AG04449 (cell line): ENCODE data around the gene PKN1.

ENCODE experiments used
- CTCF ChIA-PET: fragments of 350-600 bp; formaldehyde crosslinking; extraction: SDS; loops from one replicate; lab custom pipeline; 2021; ENCODE audit warnings: antibody characterized with exemption; lab: Yijun Ruan, JAX
- POLR2A ChIA-PET: fragments of 400-600, 350-600 bp; formaldehyde crosslinking; extraction: SDS; loops from one replicate; lab custom pipeline; 2020; ENCODE audit warnings: antibody characterized with exemption, inconsistent platforms; lab: Yijun Ruan, JAX
- DNase-seq: peaks from one replicate; pipeline ENCODE4 v3.0.0-alpha.2; 2010; ENCODE audit warnings: low read depth, low spot score
- H3K4me3 ChIP-seq: 2 replicates; pipeline ENCODE4 v1.5.1; 2011; ENCODE audit warnings: low read depth, mild to moderate bottlenecking, control low read depth, low read length
- TF ChIP-seq, protein P1 (sequence below): IDR thresholded peaks from one replicate; pipeline ENCODE4 v1.5.1; 2011; ENCODE audit warnings: mild to moderate bottlenecking, moderate library complexity, low read length, control low read depth, inconsistent platforms; ENCODE audit not compliant: insufficient read depth; ENCODE audit errors: missing control alignments

Gene PKN1

GRCh38 chr19:14433554-14434501 lies 722 bp downstream of the PKN1 start:
- DNase-seq = no peak
- ChIA-PET POLR2A (no interaction called here), CTCF (interaction anchor here (0.6 to 1.0 kb wide), 2 partner anchors 297 to 553 kb away, joined by 3 read pairs; partner anchors contain the start of gene ASF1B)
- H3K4me3 ChIP-seq = peak overlapping the region; percentile 70
- TF ChIP-seq, protein P1, sequence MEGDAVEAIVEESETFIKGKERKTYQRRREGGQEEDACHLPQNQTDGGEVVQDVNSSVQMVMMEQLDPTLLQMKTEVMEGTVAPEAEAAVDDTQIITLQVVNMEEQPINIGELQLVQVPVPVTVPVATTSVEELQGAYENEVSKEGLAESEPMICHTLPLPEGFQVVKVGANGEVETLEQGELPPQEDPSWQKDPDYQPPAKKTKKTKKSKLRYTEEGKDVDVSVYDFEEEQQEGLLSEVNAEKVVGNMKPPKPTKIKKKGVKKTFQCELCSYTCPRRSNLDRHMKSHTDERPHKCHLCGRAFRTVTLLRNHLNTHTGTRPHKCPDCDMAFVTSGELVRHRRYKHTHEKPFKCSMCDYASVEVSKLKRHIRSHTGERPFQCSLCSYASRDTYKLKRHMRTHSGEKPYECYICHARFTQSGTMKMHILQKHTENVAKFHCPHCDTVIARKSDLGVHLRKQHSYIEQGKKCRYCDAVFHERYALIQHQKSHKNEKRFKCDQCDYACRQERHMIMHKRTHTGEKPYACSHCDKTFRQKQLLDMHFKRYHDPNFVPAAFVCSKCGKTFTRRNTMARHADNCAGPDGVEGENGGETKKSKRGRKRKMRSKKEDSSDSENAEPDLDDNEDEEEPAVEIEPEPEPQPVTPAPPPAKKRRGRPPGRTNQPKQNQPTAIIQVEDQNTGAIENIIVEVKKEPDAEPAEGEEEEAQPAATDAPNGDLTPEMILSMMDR = no peak

- peak overlapping the region; percentile 70 for H3K4me3 ChIP-seq
- DNase-seq = no peak
- POLR2A ChIA-PET = no interaction called here
- TF ChIP-seq, protein P1 = no peak
- CTCF ChIA-PET = interaction anchor here (0.6 to 1.4 kb wide), 4 partner anchors 15 to 298 kb away, joined by 3 read pairs; partner anchors contain the start of gene ASF1B
These were observed 1.6 kb downstream of the PKN1 start for GRCh38 chr19:14434543-14435319.

GRCh38 chr19:14435320-14436050 lies 2.4 kb downstream of the PKN1 start:
- ChIA-PET POLR2A (no interaction called here), CTCF (interaction anchor here (0.8 to 1.4 kb wide), 4 partner anchors 16 to 299 kb away, joined by 3 to 4 read pairs (median 3); partner anchors contain the start of gene ASF1B)
- no peak for DNase-seq
- TF ChIP-seq, protein P1 = no peak
- H3K4me3 ChIP-seq = peak overlapping the region; percentile 70

DNA sequence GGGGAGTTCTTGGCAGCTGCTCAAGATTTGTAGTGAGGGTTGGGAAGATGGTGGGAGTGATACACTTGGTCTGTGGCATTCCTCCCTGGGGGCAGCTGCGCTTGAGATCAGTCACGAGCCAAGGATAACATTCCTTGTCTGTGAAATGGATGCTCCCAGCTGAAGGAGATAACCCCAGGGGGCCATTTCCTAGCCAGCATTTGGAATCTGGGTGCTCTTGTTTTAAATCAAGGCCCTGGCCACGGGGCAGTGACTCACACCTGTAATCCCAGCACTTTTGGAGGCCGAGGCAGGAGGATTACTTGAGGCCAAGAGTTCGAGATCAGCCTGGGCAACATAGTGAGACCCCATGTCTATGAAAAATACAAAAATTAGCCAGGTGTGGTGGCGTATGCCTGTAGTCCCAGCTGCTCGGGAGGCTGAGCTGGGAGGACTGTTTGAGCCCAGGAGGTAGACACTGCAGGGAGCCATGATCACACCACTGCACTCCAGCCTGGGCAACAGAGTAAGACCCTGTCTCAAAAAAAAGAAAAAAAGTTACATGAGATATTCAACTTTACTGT lies 4.6 kb downstream of the PKN1 start:
- TF ChIP-seq, protein P1 = no peak
- ChIA-PET CTCF (interaction anchor here (1.0 to 1.7 kb wide), 3 partner anchors 11 to 55 kb away, joined by 3 to 9 read pairs (median 4); no protein-coding TSS in a partner anchor), POLR2A (no interaction called here)
- H3K4me3 ChIP-seq = no peak overlapping the region
- no peak for DNase-seq

- ChIA-PET POLR2A (interaction anchor here (1.0 kb wide), 1 partner anchor 17 kb away, joined by 4 read pairs; no protein-coding TSS in a partner anchor), CTCF (interaction anchor here (0.8 to 1.3 kb wide), 2 partner anchors 17 to 239 kb away, joined by 3 read pairs; no protein-coding TSS in a partner anchor)
- H3K4me3 ChIP-seq = no peak overlapping the region
- DNase-seq = no peak
- TF ChIP-seq, protein P1 = no peak
These were observed 5.9 kb downstream of the PKN1 start for GRCh38 chr19:14439014-14439413.
